ENCODE measurements around the gene GREB1.
A peak's percentile ranks its signal among the peaks of the same experiment; 100 is the strongest.

GREB1 gene

GRCh38 chr2:11562476-11562875 lies 28.6 kb downstream of the GREB1 start:
- no peak for DNase-seq

GRCh38 chr2:11563784-11564666 lies 30.2 kb downstream of the GREB1 start:
- DNase-seq: no peak

GRCh38 chr2:11564816-11565567 lies 31.1 kb downstream of the GREB1 start:
- DNase-seq: peak in 1 of 2 donors; percentile 74

GRCh38 chr2:11566383-11566782 lies 32.5 kb downstream of the GREB1 start:
- DNase-seq: no peak

DNA sequence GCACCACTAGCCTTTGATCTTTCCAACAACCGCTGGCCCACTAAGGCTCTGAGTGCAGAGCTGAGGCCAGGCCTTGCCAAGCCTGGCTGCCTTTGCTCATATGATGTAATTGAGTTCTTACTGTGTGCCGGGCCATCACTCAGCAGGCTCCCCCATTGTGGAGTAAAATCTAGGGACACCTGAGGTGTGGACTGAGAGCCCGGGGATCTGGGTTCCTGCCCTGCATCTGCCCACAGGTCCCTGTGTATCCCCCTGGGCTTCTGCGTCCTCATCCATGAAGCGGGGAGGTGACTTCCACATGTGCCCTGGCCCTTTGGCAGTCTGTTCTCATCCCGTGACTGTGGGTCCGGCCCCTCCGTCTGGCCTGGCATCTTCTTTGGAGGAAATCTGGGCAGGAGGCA lies 33.8 kb downstream of the GREB1 start:
- no peak for DNase-seq

- DNase-seq: no peak
Observed at GRCh38 chr2:11568436-11568835, 34.6 kb downstream of the GREB1 start.

DNA sequence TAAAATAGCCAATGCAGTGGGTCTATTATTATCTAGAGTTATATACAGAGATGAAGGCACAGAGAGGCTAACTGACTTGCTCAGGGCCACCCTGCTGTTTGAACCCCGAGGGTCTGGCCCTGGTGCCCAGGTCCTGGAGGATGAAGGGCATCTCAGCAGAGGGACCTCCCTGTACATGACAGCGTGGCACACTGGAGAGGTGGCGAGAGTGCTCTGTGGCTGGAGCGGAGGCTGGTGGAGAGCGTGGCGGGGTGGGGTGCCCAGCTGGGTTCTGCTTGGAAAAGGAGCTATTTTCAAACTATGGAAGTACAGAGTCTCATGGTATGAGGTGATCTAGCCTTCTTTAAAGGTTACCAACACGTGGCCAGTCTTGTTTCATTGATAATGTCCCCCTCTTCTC lies 35.8 kb downstream of the GREB1 start:
- DNase-seq: no peak

DNA sequence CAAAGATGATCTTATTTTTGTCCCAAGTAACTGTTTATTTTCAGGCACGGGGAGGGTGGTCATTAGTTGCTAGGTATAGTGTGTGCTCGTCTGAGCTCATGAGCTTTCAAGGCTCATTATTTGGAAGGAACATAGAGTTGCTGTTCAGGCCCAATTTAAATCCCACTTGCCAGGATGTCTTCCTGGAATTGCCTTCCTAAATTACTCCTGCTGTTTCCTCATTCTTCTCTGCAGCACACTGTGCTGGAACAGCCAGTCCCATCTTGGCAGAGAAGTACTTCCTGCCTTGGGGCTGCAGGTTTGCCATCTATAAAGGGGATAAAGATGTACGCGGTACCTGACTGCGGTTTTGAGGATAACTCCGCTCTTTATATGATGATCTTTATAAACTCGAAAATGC lies 37.3 kb downstream of the GREB1 start:
- no peak for DNase-seq

GRCh38 chr2:11572996-11573395 lies 39.2 kb downstream of the GREB1 start:
- DNase-seq: no peak

GRCh38 chr2:11573418-11574175 lies 39.8 kb downstream of the GREB1 start:
- DNase-seq: no peak

DNA sequence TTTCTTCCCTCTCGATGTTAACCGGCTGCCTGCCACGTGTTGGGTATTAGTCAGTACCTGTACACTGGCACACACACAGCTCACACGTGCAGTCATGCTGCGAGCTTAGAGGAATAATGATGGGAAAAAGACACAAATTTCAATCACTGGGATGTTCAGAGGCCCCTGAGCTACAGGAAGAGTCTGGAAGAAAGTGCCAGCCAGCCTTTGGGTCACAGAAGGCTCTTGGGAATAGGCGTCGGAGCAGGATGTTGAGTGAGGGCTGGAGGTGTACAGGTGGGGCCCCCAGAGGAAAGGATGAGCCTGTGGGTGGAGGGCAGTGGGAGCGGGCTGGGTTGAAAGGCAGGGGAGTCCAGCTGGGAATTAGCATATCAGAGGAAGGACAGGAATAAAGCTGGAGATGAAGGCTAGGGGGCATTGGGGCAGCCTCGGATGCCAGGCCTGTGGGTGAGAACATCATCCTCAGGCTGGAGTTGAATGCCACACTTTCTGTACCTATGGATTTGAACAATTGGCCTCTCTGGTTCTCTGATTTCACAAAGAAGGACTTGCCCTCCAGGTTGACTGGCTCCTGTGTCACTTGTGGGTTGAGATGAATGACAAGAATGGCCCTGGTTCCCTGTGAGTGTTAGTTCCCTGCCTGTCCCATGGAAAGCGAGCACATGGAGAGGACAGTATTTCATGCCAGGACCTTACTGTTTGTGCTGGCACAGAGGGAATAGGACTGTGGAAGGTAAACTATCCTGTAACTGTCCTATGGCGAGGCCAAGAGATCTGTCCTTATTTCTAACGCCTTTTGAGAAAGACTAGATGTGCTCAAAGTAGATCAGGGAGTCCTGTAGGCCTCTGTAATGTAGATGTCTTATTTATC lies 40.6 kb downstream of the GREB1 start:
- no peak for DNase-seq

DNA sequence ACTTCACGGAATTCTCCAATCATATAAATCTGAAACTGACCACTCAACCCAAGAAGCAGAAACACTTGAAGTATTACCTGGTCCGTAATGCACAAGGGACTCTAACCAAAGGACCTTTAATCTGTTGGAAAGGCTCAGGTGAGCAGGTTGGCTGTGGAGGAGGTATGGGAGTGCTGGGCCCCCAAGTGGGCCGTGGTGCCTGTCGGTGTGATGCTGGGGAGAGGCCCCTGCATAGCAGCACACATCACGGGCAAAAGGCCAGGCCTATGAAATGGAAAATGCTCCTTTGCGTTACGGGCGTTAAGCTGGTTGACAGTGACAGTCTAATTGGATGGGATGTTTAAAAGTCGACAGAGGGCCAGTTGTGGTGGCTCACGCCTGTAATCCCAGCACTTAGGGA lies 42.6 kb downstream of the GREB1 start:
- no peak for DNase-seq

GRCh38 chr2:11577101-11577883 lies 43.4 kb downstream of the GREB1 start:
- no peak for DNase-seq

GRCh38 chr2:11578081-11578948 lies 44.5 kb downstream of the GREB1 start:
- DNase-seq: no peak

DNA sequence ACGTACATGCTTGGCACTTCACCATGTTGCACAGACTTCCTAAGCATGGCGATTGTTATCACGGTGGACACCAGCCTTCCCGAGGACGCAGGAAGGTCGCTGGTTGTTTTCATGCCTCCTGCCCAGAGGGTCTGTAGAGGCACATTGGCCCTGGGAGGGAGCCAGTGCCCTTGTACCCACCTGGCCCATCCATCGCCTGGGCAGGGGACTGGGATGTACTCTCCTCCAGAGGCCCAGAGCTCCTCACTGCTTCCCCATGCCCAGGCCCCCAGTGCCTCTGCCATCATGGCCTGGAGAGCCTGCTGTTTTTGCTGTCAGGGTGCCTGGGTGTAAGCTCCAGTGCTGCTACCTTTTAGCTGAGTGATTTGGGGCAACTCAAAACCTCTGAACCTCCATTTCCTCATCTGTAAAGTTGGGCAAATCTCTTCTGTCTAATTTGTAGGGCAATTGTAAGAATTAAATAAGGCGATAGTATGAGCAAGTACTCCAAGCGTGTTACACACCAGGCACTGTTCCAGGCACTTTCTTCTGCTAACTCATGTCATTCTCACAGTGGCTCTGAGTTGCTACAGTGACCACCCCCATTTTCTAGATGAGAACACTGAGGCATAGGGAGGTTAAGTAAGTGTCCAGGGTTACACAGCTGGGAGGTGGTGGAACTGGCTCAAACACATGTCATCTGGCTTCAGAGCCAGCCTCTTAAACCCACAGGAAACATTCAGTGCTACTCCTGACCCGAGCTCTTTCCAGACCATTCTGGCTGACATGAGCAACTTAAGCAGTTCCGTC lies 45.3 kb downstream of the GREB1 start:
- no peak for DNase-seq

- DNase-seq: no peak
Observed at GRCh38 chr2:11579867-11580659, 46.2 kb downstream of the GREB1 start.

- no peak for DNase-seq
Observed at GRCh38 chr2:11580697-11581096, 46.9 kb downstream of the GREB1 start.

DNA sequence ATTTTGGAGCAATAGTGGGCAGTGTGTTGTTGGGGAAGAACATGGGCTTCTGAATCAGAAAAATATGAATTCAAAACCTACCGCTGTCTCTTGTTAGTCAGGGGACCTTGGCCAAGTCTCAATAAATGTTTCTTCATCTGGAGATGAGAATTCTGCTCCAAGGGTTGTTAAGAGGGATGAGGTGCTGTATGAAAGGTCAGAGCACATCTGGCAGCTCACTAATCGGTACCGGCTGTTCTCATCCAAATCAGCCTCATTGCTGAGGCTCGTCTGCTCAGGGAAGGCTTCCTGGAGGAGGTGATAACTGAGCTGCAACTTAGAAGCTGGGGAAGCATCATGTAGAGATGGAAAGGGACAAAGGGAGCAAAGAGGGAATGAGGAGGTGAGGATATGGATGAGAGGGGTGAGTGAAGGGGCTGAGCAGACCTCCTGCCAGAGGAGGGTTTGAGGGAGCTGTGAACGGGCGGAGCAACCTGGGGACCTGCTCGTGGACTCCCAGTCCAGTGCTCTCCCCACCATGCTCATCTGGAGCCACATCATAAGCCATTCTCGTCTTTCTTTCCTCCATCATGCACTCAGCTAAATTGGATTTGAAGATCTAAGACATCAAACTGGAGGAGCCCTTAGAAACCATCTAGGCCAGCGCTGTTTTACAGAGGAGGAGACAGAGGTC lies 47.4 kb downstream of the GREB1 start:
- no peak for DNase-seq
